AML-193 (cell line): Measurements from ENCODE around the gene MORN3.
"Not testable (repeated sequence)": the region's sequence is repeated elsewhere in the genome, so short reads cannot be mapped to it uniquely, and the experiment has no call there.

Experiments used
- DNase-seq, 2 experiments: peaks; one replicate each; lab custom pipeline; 2025; lab: John Stamatoyannopoulos, UW

The MORN3 gene

GRCh38 chr12:121638298-121639202 is 30.9 kb downstream of the MORN3 start:
- no peak for DNase-seq

DNA sequence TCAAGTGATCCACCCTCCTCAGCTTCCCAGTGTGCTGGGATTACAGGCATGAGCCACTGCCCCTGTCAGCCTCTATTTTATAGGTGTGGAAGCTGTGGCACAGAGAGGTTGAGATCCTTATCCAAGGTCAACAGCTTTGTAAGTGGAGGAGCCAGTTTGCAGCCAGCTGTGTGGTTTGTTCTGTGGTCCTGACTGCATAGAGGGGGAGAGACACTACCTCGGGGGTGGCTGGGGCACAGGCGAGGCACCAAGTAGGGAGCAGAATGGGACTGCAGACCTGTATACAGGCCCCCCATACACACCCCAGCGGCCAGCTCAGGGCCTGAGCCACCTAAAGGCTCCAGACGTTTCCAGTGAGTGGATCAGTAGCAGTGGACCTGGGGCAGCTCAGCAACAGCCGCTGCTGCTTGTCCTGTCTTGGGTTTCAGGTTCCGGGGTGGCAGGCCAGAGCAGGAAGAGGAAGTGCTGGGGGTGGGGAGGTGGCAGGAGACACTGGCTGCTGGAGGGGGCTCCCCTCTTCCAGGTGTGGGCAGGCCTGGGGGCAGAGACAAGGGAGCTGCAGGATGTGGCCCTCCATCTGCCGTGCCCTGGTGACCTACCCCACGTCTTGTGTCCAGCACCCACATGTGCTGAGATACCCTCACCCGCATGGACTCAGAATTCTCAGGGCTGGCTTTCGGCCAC is 32.1 kb downstream of the MORN3 start:
- DNase-seq: peak in 1 of 2 experiments; percentile 28

- DNase-seq: no peak
Measured at GRCh38 chr12:121634836-121635235, 34.6 kb downstream of the MORN3 start.

DNA sequence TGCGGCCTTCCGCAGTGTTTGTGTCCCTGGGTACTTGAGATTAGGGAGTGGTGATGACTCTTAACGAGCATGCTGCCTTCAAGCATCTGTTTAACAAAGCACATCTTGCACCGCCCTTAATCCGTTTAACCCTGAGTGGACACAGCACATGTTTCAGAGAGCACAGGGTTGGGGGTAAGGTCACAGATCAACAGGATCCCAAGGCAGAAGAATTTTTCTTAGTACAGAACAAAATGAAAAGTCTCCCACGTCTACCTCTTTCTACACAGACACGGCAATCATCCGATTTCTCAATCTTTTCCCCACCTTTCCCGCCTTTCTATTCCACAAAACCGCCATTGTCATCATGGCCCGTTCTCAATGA is 35.6 kb downstream of the MORN3 start:
- DNase-seq: not testable (repeated sequence)

DNA sequence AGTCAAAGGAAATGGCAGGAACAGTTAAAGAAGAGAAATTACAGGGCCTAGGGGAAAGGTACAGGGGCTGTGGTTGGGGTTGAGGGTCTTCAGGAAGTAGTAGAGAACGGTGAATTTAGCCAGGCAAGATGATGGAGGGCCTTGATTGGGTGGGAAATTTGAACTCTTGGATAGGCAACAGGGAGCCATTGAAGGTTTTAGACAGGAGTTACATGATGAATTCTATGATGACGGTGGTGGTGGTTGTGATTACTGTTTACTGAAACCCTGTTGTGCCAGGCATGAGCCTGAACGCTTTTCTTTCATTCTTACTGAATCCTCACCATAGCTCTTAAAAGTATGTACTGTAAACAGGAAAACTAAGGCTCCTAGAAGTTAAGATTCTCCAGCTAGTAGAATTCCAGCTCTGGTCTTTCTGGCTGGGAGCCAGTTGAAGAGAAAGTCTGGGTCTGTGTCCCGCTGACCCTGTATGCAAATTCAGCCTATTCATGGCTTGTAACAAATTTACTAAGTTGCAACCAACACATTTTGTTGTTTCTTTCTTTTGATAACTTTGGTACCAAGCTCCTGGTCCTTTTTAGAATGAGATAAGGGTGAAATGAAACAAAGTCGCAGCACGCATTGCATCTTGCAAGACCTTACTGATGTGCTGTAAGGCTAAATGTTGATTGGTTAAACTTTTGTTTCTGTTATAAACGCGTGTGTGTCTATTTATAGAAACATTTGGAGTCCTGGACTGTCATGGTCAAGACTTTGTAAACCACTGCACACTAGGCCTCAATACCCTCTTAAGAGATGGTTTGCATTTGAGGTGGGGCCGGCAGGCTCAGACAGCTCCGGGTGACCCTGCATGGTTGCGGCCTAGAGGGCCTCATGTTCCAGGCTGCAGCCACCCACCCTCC is 37.1 kb downstream of the MORN3 start:
- no peak for DNase-seq

DNA sequence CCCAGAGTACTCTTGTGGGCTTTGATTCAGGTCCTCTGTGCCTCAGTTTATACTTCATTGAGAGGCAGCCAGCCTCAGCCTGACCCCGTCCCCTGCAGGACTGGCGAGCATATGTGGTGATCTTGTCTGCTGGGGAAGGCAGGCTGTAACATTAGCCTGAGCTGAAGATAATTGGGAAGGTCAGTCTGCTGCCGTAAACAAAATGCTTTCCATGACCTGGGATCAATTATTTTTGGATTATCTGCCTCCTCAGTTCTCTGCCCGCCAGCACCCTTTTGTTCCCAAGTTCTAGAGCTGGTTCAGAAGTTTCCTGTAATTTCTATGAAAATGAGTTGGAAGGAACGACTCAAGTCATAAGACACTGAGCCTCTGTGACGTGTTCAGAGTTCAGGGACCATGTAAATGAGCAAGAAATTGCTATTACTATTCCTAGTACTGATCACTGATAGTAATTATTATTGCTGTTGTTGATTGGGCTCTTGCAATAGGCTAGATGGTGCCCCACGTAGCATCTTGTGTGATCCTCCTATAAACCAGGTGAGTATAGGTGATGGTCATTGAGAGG is 38.6 kb downstream of the MORN3 start:
- no peak for DNase-seq

DNA sequence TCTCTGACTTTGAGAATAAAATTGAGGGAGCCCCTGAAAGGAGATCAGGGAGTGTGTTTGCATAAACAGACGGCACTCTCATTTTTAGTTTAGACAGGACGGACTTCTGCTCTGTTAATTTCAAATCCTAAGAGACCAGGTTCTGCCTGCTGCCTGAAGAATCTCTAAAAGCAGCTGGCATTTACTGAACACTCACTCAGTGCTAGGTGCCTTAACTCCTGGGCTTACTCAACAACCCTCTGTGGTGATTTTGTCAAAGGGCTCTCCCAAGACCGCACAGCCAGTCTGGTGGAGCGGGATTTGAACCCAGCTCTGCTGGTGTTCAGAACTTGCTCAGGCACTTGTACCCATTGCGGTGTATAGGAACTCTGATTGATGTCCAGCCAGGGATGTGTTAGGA is 40.9 kb downstream of the MORN3 start:
- DNase-seq: peak in 1 of 2 experiments; percentile 15

- DNase-seq: no peak
Measured at GRCh38 chr12:121628037-121628436, 41.4 kb downstream of the MORN3 start.

DNA sequence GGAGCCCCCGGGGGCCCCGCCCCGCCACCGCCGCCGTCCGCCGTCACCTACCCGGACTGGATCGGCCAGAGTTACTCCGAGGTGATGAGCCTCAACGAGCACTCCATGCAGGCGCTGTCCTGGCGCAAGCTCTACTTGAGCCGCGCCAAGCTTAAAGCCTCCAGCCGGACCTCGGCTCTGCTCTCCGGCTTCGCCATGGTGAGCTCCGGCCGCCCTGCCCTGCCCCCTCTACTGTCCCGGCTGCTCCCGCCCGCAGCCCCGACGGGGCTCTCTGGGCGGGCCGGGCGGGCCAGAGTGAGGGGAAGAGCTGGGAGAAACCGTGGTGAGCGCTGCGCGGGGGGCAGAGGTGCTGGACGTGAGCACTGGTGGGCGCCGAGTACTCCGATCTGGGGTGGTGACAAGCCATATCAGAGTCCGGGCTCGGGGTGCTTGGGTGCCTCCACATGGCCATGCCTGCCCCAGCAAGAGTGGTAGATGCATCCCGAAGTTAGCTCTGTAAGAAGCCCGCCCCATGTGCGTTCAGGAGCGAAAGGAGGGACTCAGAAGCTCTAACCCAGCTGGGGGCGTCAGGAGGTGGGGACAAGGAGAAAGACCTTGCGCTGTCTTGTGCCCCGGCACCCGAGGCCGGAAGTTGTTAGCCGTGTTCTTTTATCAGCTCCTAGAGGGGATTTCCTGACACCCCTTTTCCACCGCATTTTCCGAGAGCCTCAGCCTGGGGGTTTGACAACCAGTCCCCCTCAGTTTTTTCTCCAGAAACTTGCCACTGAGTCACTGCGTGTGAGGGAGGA is 42.4 kb downstream of the MORN3 start:
- DNase-seq: peak in 1 of 2 experiments; percentile 28

- peak; percentile 79 to 80 for DNase-seq
Measured at GRCh38 chr12:121626087-121626852, 43.2 kb downstream of the MORN3 start, which contains the start of gene ORAI1. Gene ORAI1, plus strand, starts transcription at chr12:121626530.

DNA sequence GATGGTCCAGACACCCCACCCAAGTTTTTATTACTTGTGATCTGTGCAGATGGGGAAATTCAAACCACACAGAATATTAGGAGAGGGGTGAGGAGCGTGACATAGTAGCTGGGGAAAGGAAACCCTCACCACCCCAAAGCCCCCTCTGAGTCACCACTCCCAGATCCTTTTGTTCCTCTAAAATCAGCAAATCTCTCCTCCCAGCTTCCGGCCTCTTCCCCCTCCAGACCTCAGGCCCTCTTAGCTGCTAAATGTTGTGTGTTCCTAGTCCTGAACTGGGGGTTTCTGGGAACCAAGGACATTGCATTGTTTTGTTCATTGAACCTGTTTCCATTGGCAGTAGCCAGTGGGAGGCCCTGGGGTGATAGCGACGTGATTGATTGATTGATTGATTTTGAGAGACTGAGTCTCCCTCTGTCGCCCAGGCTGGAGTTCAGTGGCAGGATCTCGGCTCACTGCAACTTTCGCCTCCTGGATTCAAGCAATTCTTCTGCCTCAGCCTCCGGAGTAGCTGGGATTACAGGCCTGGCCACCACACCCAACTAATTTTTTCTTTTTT is 49.0 kb downstream of the MORN3 start:
- no peak for DNase-seq

DNA sequence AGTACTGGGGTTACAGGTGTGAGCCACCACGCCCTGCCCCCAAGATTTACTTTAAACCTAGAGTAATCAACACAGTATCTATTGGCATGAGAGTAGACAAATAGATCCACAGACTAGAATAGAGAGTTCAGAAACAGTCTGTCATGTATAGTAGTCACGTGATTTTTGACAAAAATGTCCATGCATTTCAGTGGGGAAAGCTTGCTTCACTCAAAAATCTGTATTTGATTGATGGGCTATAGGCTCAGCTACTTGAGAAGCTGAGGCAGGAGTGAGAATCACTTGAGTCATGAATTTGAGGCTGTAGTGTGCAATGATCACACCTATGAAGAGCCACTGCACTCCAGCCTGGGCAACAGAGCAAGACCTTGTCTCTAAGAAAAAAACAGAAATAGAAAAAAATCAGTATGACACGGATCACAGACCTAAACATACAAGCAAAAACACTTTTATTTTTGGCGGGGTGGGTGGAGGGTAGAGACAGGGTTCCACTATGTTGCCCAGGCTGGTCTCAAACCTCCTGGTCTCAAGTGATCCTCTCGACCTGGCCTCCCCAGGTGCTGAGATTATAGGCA is 50.7 kb downstream of the MORN3 start:
- no peak for DNase-seq

GRCh38 chr12:121614872-121615467 is 54.5 kb downstream of the MORN3 start:
- no peak for DNase-seq

DNA sequence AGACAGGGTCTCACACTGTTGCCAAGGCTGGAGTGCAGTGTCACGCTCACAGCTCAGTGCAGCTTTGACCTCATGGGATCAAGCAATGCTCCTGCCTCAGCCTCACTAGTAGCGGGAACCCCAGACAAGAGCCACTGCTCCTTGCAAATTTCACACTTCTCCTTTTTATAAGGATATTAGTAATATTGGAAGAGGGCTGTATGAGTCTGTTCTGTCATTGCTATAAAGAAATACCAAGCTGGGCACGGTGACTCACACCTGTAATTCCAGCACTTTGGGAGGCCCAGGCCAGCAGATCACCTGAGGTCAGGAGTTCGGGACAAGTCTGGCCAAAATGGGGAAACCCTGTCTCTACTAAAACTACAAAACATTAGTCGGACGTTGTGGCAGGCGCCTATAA is 56.0 kb downstream of the MORN3 start:
- DNase-seq: no peak

- DNase-seq: no peak
Measured at GRCh38 chr12:121611306-121611705, 58.1 kb downstream of the MORN3 start.

GRCh38 chr12:121610239-121611149 is 59.0 kb downstream of the MORN3 start:
- DNase-seq: no peak

GRCh38 chr12:121608301-121608700 is 61.2 kb downstream of the MORN3 start:
- DNase-seq: no peak

DNA sequence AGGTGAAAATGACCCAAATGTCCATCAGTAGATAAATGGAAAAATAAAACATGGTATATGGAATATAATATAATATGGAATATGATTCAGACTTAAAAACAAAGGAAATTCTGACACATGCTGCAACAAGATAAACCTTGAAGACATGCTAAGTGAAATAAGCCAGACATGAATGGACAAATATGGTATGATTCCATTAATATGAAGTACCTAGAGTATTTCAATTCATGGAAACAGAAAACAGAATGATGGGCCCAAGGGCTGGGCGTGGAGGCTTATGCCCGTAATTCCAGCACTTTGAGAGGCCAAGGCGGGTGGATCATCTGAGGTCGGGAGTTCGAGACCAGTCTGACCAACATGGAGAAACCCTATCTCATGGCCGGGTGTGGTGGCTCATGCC is 65.9 kb downstream of the MORN3 start:
- no peak for DNase-seq
